Limb (tissue), 2 donors: Measurements from ENCODE around the gene CLIC6.
A peak's percentile ranks its signal among the peaks of the same experiment; 100 is the strongest.
"Not testable (repeated sequence)": the region's sequence is repeated elsewhere in the genome, so short reads cannot be mapped to it uniquely, and the experiment has no call there.

Experiments
- DNase-seq, 2 donors: peaks; one replicate each; pipeline ENCODE4 v3.0.0-alpha.2; 2016; ENCODE audit errors: extremely low spot score in 2 of 2

CLIC6 gene

GRCh38 chr21:34651642-34652041 lies 17.2 kb upstream of the CLIC6 start:
- DNase-seq, result no peak

- no peak for DNase-seq
These were observed 15.3 kb upstream of the CLIC6 start for GRCh38 chr21:34653522-34653921.

GRCh38 chr21:34661848-34662247 lies 6.9 kb upstream of the CLIC6 start:
- no peak for DNase-seq

GRCh38 chr21:34667761-34668160 lies 1.0 kb upstream of the CLIC6 start:
- no peak for DNase-seq

- peak in 1 of 2 donors; percentile 39 for DNase-seq
These were observed 520 bp downstream of the CLIC6 start for GRCh38 chr21:34669149-34669879.

- not testable (repeated sequence) for DNase-seq
These were observed 1.1 kb downstream of the CLIC6 start for GRCh38 chr21:34669880-34670219.

GRCh38 chr21:34670220-34670961 lies 1.6 kb downstream of the CLIC6 start:
- DNase-seq, result peak in 1 of 2 donors; percentile 50

GRCh38 chr21:34670962-34671348 lies 2.2 kb downstream of the CLIC6 start:
- DNase-seq, result no peak

- no peak for DNase-seq
These were observed 2.7 kb downstream of the CLIC6 start for GRCh38 chr21:34671462-34671861.

GRCh38 chr21:34671891-34672290 lies 3.1 kb downstream of the CLIC6 start:
- no peak for DNase-seq

GRCh38 chr21:34673006-34673405 lies 4.2 kb downstream of the CLIC6 start:
- DNase-seq, result no peak

- no peak for DNase-seq
These were observed 5.7 kb downstream of the CLIC6 start for GRCh38 chr21:34674468-34674867.

- DNase-seq, result no peak
These were observed 7.1 kb downstream of the CLIC6 start for GRCh38 chr21:34675871-34676270.

GRCh38 chr21:34679051-34679450 lies 10.3 kb downstream of the CLIC6 start:
- no peak for DNase-seq

GRCh38 chr21:34684174-34684876 lies 15.5 kb downstream of the CLIC6 start:
- no peak for DNase-seq

- DNase-seq, result no peak
These were observed 18.3 kb downstream of the CLIC6 start for GRCh38 chr21:34687065-34687464.

- no peak for DNase-seq
These were observed 19.0 kb downstream of the CLIC6 start for GRCh38 chr21:34687745-34688144.

GRCh38 chr21:34688145-34688544 lies 19.4 kb downstream of the CLIC6 start:
- DNase-seq, result no peak

GRCh38 chr21:34688715-34689114 lies 19.9 kb downstream of the CLIC6 start:
- DNase-seq, result no peak

GRCh38 chr21:34690041-34690792 lies 21.4 kb downstream of the CLIC6 start:
- DNase-seq, result no peak

GRCh38 chr21:34690793-34691175 lies 22.0 kb downstream of the CLIC6 start:
- DNase-seq, result no peak
